GM19372 (cell line): Measurements from ENCODE around the gene ENKUR.
"Not testable (repeated sequence)": the region's sequence is repeated elsewhere in the genome, so short reads cannot be mapped to it uniquely, and the experiment has no call there.

ENCODE experiments used
- ATAC-seq: cut with Tn5 transposase; IDR thresholded peaks from one replicate; pipeline ENCODE4 v1.9.1; 2021; ENCODE audit warnings: mild to moderate bottlenecking, low read depth, moderate library complexity; ENCODE audit not compliant: unreplicated experiment

ENKUR gene

DNA sequence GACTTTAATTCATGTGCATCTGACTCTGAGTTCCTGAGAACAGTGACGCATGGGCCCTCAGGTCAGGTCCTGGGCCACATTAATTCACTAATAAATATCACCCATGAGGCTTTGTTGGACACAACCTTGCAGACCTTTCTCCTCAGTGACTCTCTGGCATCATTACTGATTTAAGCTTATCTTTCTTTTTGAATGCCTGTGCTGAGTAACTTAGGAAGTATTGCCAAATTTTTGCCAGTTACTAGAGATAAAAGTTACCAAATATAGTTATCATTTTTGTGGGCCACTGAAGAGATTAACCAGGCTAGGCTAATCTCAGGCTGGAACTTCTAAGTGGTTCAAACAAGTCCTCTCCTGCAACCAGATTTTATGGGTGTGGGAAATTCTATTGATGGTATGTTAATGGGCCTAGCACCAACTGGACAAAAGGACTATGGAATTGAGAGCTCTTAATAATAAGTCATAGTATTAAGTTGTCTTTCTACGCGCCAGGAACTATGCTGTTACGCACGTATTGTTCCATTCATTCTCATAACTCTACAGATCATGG lies 34.7 kb downstream of the ENKUR start:
- no peak for ATAC-seq

DNA sequence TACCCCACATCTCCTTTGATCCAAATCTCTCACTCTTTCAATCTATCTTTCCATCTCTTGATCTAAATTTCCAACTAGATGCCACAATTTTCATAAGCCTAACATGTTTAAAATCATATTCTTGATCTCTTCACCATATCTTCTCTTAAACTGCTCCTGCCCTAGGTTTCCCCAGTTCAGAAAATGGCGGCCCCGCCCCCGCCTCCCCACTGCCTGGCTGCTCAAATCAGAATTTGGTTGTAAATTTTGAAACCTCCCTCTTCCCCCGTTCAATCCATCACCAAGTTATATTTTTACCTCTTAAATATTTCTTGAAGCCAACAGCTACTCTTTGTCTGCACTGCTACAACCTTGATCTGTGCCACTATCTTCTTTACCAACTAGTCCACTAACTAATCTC lies 36.3 kb downstream of the ENKUR start:
- ATAC-seq: no peak

DNA sequence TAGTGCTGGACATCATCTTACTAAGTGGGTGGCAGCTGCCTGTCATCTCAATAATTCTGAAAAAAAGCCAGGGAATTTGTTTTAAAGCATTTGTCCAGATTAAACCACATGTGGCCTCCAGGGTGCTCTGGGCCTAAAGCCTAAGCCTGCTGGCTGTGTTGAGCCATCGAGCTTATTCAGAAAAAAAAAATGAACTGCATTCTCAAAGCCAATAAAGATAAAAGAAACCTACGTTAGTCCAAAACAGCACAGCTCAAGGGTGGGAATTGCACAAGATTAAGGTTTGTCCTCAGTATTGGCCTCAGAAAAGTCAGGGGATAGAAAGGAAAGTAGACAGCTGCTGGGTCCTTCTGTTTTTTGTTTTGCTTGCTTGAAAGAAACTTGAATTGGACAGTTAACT lies 41.0 kb downstream of the ENKUR start:
- ATAC-seq: no peak

DNA sequence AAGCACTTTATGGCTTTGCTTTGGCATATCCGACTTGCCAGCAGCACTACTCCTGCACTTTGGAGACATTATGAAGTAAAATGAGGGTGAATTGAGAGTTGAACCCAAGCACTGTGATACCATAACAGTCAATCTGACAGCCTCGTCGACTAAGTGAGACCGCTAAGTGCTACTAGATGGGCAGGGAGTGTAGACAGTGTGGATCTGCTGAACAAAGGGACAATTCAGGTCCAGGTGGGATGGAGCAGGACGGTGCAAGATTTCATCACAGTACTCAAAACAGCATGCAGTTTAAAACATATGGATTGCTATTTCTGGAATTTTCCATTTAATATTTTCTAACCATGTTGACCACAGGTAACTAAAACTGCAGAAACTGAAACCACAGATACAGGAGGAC lies 42.8 kb downstream of the ENKUR start:
- ATAC-seq: no peak

DNA sequence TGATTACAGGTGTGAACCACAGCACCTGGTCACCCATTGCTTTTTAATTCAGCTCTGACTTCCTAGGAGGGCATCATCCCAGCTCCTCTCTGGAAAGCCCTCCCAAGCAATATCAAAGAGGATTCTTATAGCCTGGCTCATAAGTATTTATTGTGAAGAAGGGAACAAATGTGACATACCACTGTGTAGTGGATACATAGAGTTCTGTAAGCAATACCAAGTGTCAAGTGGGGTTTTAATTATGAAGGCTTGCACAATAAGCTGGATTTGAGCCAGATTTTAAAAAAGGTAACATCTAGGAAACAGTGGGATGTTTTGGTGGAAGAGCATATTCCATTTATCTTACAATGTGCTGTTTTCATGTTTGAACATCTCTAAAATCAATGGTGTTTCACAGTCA lies 44.6 kb downstream of the ENKUR start:
- no peak for ATAC-seq

- no peak for ATAC-seq
Observed at GRCh38 chr10:24969841-24970281, 46.1 kb downstream of the ENKUR start.

DNA sequence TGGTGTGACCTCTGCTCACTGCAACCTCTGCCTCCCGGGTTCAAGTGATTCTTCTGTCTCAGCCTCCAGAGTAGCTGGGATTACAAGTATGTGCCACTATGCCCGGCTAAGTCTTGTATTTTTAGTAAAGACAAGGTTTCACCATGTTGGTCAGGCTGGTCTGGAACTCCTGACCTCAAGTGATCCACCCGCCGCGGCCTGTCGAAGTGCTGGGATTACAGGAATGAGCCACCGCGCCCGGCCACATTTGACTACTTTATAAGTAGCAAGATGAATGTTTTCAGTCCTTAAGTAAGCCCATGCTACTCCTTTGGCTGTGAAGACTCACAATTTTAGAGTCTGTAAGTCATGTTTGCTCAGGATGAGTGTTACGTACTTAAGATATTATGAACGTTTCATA lies 47.0 kb downstream of the ENKUR start:
- ATAC-seq: not testable (repeated sequence)

DNA sequence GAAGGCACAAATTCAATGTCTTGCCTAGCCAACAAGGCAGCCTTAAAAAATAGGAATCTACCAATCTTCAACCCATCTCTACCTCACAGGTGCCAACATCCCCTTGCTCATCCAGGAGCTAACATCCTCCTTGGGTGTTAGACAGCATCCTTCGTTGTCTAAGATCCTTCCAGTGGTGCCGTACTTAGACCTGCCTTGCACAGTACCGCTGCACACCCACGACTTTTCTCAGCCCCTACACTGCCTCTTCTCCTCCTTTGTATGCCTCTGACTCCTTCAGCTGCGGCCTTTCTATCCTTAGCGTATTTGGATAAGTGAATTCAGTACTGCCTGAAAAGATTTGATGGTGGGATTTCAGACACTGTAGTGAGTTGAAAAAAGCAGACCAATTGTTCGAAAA lies 47.6 kb downstream of the ENKUR start:
- ATAC-seq: no peak

GRCh38 chr10:24966962-24967481 lies 48.9 kb downstream of the ENKUR start:
- no peak for ATAC-seq

GRCh38 chr10:24965051-24965450 lies 50.9 kb downstream of the ENKUR start:
- ATAC-seq: no peak

DNA sequence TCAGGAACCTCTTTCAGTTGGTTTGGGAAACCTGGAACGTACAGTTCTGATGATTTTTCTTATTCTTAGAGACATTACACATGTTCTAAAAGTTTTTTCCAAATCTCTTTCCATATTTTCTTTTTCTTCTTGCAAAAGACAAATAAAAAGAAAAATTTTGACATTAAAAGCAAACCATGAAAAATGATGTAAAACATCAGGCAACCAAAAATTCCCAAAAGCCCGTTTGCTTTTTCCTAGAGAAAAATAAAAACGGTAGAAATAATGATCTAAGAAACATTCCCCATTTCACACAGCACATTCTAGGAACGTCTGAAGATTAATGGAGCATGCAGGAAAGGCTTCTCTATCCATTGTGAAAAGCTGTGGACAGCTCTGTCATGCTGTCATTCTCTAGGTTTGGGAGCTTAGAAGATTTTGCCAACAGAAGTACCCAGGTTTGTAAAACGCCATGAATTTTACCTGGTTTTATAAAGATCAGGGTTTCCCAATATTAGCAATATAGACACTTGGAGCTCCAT lies 52.4 kb downstream of the ENKUR start:
- ATAC-seq: no peak

DNA sequence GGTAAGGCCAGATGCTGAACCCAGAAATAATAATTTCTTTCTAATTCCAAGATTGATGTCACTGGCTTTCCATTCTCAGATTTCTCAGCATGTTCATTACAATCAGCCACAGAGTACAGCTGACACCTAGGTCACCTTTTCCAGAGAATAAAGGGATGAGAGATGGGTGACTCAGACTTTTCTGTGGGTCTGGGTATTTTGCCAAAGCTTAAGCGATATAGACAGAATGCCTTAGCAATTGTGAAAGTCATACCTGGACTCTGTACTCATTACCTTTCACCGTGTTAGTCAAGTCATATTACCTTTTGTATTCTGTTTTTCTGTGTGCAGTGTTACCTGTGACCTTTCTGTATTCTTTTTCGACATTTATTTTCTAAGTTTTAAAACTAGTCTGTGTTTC lies 53.0 kb downstream of the ENKUR start:
- ATAC-seq: no peak

DNA sequence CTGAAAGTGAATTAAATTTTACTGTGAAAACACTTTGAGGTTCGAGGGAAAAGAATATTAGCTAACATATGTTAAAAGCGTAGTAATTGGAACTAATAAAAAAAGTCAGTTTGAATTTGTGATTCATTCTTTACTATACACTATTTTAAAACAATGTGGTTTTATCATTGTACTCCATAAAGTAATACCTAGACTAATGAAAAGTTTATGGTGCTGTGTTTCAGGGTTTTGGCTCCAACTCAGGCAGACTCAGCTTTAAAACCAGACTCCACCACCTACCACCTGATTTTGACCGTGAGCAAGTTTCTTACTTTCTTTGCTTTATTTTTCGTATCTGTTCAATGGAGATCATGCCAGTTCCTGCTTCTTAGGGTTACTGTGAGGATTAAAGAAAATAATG lies 54.4 kb downstream of the ENKUR start:
- no peak for ATAC-seq

DNA sequence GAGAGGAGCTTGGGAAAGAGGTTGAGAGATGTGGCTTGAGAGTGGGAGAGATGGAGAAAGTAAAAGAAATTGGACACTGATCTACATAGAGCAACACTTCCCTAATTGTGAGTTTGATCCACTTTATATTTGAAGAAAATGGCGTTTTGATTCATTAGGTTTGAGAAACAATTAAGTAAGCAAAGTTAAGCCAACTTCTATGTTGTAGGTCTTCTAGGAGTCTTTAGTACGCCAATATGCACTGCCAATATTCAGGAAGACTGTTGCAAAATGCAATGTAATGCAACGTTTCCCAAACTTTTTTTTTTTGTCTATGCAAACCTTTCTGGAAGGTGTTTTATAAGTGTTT lies 56.6 kb downstream of the ENKUR start:
- ATAC-seq: no peak

DNA sequence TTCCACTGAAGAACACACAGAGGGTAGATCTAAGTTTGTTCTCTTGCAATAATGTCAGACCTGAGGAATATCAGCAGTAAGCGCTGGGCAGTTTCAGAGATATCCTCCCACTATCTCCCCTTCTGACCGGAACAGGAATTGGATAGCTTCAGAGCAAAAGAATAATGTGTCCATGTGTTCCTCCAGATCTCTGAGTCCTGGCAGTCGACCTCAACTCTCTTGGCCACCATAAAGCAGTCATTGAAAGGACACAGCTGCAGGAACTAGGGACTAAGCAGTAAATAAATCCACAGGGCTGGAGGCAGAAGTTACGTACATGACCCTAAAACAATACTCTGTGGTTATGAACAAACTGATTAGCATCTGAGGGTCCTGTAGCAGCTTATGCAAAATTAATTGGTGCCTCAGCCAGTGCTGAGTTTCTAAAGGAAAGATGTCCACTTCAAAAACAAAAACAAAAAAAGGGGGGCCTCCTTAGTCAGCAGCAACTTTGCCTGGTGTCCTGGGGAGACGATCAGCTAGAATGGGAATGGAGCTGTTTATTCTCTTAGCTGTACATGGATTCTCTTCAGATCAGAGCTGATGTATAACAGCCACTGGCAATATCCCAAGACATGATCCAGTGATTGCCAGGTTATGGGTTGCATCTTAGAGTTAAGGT lies 57.1 kb downstream of the ENKUR start:
- no peak for ATAC-seq

GRCh38 chr10:24958091-24958720 lies 57.8 kb downstream of the ENKUR start:
- no peak for ATAC-seq

DNA sequence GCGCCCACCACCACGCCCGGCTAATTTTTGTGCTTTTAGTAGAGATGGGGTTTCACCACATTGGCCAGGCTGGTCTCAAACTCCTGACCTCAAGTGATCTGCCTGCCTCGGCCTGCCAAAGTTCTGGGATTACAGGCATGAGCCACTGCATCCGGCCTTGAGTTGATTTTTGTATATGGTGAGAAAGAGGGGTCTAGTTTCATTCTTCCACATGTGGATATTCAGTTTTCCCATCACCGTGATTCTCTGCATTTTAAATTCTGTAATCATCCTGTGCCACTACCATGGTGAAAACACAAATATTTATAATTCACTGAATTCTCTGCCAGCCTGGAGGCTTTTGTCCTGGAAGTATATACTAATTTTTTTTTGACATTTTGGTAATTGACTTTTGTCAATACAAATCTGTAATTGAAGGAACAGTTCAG lies 58.3 kb downstream of the ENKUR start:
- not testable (repeated sequence) for ATAC-seq

DNA sequence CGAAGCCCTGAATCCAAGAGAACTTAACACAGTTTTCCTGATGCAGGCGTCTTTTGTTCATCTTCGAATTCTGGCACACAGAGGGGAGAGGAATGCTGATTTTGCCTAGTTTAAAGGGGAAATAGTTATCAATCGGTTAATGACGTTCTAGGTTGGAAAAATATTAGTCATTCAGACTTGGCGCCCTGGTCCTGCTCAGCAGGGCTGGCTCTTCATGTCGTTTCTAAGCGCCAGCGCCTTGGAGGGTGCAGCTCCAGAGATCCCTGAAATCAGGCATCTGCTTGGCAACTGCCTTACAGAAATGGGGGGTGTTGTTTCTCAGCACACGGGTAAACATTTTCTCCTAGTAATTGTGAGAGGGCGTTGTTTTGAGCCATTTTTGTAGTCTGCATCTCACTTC lies 62.3 kb downstream of the ENKUR start:
- ATAC-seq: no peak

DNA sequence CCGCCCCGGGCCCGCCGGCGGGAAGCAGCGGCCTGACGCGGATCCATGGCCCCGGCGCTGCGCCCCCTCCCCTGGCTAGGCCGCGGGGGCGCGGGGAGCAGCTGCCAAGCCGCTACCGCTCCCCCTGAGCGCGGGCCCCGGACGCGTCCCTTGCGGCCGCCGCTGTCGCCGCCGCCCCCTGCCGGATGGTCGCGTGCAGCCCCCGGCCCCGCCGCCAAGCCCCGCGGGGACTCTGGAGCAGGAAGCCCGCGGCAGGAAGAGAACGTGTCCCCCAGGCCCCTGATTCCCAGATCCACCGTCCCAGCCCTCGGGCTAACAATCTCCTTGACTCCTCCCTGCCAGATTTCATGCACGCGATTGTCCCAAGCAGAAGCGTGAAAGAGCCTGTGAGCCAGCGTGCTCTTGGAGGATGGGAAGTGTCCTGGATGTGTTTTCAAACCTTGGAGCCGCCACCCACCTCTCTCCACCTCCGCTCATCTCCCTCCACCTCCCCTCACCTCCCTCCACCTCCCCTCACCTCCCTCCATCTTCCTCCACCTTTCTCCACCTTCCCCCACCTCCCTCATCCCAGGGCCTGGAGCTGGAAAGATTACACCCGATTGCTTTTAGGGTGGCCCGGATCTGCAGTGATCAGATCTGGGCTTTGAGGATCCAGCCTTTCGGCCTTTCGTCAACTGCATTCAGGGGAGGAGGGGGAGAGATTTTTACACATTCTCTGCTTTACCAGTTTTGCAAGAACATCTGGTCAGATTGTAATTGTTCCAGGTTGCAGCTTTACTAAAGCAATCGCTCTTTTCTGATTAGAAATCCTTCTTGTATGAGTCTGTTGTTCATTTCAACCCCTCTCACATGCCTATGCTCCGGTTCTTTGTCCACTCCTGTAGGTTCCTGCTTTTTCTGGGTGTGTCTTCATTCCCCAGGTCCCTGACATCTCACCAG lies 63.0 kb downstream of the ENKUR start:
- peak; percentile 75 for ATAC-seq

- ATAC-seq: peak; percentile 42
Observed at GRCh38 chr10:24952143-24952706, 63.7 kb downstream of the ENKUR start, which contains the start of gene PRTFDC1. PRTFDC1 (minus strand) TSS chr10:24952606; CDS start chr10:24952575, 31 bp downstream.
